Airway epithelial cell (primary cell): ENCODE data around the gene PTOV1. TPM values are rescaled to one million over a fixed set of nuclear protein-coding genes. Genes with fewer than 3 reads are reported as not detected.

ENCODE experiments used
- total RNA-seq: library from RNA; depleted of rRNA; stranded (reverse); fragments of >200 nt; gene quantifications from 2 replicates; pipeline ENCODE4 v1.2.3, GENCODE V29; 2015

Gene PTOV1
- 66.8 and 71.9 TPM in 2 replicates for total RNA-seq

DNA sequence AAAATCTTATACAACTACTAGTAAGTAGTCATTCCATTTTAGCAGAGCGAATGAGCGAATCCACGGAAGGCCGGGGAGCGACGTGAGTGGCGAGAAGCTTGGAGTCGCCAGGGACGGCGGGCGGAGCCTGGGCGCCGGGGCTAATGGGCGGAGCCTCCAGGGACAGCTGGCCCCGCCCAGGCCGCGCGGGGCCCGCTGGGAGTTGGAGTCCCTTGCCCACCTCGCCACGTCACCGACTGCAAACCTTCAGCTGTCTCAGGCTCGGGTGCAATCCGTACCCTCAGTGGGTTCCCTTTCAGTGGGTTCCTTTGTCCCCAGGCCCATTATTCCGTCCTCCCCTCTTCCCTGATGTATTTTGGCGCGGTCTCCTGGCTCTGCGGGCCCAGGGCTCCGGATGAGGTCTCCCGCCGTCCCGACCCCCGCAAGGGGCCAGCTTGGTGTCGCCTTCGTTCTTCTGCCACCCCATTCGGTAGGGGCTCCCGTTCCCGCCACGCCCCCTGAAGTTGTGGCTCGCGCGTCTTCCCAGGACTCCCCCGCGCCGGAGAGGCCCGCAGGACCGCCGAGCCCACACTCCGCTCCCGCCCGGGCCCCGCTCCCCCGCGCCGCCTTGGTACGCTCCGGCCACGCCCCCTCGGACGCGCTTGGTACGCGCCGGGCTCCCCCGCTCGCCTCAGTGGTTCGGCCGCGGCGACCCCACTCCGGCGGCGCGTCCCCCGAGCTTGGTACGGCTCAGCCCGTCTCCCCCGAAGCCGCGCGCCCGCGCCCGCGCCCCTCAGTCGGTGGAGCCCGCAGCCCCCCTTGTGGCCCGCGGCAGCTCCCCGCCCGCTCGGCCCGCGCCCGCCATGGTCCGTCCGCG, at the start of gene PTOV1:
Gene PTOV1, plus strand, starts transcription at position 673 of the 856 bp plus-strand sequence.

DNA sequence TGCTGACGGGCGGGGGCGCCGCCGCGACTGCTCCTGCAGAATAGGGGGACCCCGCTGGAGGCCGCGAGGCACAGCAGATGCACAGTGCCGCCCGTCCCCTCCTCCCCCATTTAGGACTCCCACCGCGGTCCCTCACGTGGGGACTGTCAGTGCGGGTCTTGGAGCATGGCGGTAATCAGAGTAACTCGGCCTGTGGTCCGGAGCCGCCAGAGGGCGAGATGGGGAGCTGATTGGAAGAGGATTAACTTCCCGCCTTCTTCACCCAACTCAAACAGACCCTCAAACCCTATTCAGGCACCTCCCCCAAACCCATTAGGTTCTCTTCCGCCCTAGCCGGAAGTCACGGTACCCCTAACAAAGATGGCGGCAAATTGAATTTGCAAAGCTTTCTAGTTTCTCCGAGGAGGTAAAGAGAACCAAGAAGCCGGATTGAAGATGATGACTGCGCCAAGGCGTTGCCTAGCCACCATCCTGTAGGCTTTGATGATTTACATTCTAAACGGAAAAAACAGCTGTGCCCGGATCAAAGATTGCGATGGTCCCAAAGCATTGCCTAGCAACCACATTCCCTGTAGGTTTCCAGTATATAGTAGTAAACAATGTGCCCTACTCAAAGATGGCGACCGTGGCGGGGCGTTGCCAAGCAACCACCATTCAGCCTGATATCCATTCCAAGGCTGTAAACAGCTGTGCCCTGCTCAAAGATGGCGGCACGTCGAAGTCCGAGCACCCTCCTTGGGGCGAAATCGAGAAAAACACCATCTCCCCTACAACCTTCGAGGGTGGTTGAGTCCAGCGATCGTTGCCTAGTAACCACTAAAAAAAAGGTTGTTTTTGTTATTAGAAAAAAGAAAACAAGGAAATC, 37.7 kb upstream of the PTOV1 start, which contains the start of gene FUZ:
Gene FUZ, minus strand, starts transcription at position 296 of the 865 bp plus-strand sequence. Its CDS starts 186 bp downstream, at position 110.

DNA sequence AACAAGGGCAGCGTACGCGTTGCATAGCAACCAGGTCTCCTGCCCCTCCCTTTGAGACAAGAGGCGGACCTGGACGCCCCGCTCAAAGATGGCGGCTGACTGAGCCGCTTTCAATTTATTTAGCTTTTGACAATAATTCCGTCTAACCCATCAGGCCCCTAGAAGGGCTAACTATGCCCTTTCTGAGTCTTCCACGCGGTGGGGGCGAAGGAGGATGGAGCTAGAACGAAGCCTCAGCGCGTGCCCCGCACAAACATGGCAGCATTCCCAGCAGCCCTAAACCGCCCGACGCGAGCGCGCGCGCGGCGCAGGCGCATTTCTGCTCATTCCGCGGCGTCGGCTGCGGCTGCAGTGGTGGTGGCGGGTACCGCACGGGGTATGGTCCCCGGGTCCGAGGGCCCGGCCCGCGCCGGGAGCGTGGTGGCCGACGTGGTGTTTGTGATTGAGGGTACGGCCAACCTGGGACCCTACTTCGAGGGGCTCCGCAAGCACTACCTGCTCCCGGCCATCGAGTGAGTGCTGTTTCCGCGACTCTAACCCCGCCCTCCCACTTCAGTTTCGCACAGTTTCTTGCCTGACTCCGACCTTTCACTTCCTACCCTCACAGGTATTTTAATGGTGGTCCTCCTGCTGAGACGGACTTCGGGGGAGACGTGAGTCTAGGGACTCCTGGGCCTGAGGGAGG, 32.9 kb upstream of the PTOV1 start, which contains the start of gene MED25:
Gene MED25, plus strand, starts transcription at position 326 of the 685 bp plus-strand sequence. Its CDS starts 53 bp downstream, at position 379.

DNA sequence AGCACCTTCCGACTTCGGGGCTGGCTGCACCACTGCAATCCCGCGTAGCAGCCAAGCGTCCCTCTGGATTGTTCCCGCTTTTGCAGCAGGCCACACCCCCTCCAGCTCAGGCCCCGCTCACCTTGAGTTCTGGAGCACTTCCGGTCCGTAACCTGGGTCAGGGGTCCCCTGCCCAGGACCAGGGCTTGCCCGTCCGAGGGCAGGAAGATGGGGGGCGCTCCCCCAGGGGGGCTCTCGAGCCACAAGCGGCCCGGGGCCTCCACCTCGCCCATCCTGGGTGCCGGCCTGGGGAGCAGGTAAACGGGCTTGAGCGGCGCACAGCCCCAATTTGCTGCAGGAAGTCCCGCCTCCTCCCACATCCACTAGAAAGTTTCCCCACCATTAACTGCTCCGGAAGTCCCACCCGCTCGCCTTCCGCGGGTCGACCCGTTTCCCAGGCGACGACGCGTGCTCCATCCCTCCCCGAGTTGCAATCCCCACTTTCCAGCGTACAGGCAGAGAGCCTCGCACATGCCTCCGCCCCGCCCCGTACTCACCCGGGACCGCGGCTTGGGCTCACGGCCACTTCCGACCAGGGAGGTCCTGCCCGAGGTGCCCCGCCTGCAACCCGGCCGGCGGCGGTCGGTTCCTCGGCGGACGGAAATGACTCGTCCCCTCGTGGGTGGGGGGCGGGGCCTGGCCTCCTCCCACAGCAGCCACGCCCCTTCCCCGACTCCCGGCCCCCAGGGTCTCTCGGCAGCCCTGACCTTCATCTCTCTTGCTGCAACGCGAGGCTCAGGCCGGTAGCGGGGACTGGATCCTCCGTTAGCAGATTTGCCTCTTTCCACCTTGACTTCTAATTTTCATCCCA, 16.2 kb downstream of the PTOV1 start, which contains the start of gene PNKP:
Gene PNKP, minus strand, starts transcription at position 644 of the 850 bp plus-strand sequence. Its CDS starts 372 bp downstream, at position 272.

DNA sequence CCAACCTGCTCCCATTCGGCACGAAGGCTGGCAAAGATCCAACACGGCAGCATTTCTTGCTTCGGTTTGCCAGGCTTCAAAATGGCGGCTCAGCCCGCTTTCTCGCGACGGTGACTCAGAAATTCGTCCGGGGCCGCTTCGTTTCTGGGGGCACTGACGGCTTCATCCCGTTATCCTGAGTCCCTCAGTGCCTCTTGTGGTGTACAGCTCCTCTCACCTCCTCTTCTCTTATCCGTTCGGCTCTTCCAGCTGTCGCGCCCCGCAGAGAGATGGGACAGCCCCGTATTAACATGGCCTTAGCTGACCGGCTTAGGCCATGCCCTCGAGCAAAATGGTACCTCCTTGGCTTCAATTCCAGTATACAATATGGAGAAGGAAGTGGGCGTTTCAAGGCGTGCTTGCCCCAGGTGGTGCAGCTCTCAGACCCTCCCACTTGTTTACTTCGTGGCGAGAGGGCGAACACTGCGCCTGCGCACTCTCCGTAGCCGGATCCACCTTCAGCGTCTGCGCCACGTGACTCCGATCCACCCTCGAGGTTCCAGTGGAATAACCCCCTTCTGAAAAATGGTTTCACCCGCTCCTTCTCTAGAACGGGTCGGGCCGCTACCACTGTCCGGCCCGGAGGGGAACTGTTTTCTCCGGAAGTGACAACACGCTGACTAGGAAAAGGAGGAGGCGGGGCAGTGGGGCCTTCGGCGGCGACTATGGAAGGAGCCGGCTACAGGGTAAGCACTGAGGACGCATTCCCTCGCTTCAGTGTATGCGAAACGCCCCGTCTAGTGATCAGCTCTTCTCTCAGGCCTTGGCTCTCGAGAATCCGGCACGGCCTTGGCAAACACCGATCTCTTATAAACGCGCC, 26.3 kb downstream of the PTOV1 start, which contains the start of the genes AKT1S1 and TBC1D17:
Gene AKT1S1, minus strand, starts transcription at position 336 of the 859 bp plus-strand sequence. CDS start 4,060 bp downstream, outside the sequence.
Gene TBC1D17, plus strand, starts transcription at position 683 of the 859 bp plus-strand sequence. Its CDS starts 22 bp downstream, at position 705.

DNA sequence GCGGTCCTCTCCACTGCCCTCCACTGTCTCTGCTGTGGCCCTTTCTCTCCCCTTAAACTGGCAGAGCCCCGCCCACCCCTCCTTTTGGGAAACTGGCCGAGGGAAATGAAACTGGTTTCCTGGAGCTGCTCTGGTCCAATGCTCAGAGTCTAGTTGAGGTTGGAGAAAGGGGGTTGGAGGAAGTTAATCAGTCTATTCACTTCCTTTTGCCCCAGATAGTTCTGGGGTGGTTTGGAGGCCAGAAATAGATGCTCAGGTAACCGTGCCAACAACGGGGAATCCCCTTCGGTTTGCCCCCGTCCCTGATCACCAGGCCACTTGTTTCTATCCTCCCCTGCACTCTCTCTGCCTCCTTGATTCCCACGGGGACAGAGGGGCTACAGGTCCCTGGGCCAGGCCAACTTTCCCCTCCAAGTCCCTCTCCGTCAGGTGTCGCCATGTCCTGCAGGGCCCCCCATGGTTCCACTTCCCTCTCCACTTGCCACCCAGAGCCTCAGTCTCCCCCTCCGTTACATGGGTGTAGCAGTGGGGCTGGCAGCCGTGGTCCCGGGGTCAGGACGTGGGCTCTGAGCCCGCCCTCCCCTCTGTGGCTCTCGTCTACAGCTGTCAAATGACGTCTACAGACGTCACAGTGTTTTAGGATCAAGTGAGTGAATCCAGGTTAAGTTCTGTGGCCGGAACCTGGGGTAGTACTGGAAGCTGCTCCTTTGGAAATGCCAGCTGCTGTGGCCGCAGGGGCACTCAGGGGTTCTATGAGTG, 46.1 kb downstream of the PTOV1 start, which contains the start of gene IL4I1:
Gene IL4I1, minus strand, starts transcription at position 25 of the 759 bp plus-strand sequence. CDS start 727 bp downstream, outside the sequence.

Other genes with a start within 250 kb of the PTOV1 start
- 33.0 and 49.2 TPM in 2 replicates for gene RRAS, start 211.0 kb upstream of the PTOV1 start, total RNA-seq
- gene SCAF1, start 208.9 kb upstream of the PTOV1 start, total RNA-seq = 37.4 and 48.1 TPM in 2 replicates
- 78.1 and 95.4 TPM in 2 replicates for gene IRF3, start 185.3 kb upstream of the PTOV1 start, total RNA-seq
- 24.6 and 27.9 TPM in 2 replicates for gene BCL2L12, start 185.2 kb upstream of the PTOV1 start, total RNA-seq
- 236 and 309 TPM in 2 replicates for gene PRMT1, start 173.9 kb upstream of the PTOV1 start, total RNA-seq
- gene ADM5, start 161.6 kb upstream of the PTOV1 start, total RNA-seq = 2.0 and 2.1 TPM in 2 replicates
- gene CPT1C, start 160.0 kb upstream of the PTOV1 start, total RNA-seq = 0.33 and 2.1 TPM in 2 replicates
- 0.19 TPM in 1 of 2 replicates, not detected in the other for gene TSKS, start 87.9 kb upstream of the PTOV1 start, total RNA-seq
- 130 and 131 TPM in 2 replicates for gene AP2A1, start 84.2 kb upstream of the PTOV1 start, total RNA-seq
- 13.7 and 18.7 TPM in 2 replicates for gene FUZ, start 37.9 kb upstream of the PTOV1 start, total RNA-seq
- 22.1 and 34.8 TPM in 2 replicates for gene MED25, start 32.9 kb upstream of the PTOV1 start, total RNA-seq
- gene PNKP, start 16.4 kb downstream of the PTOV1 start, total RNA-seq = 57.2 and 59.7 TPM in 2 replicates
- gene AKT1S1, start 26.2 kb downstream of the PTOV1 start, total RNA-seq = 26.8 and 40.6 TPM in 2 replicates
- 13.0 and 15.0 TPM in 2 replicates for gene TBC1D17, start 26.5 kb downstream of the PTOV1 start, total RNA-seq
- gene IL4I1, start 45.7 kb downstream of the PTOV1 start, total RNA-seq = not detected in 2 replicates
- gene ATF5, start 78.0 kb downstream of the PTOV1 start, total RNA-seq = 6.5 and 11.1 TPM in 2 replicates
- gene NUP62, start 78.3 kb downstream of the PTOV1 start, total RNA-seq = 36.3 and 42.0 TPM in 2 replicates
- not detected in 2 replicates for gene SIGLEC11, start 110.0 kb downstream of the PTOV1 start, total RNA-seq
- 17.1 and 32.4 TPM in 2 replicates for gene VRK3, start 174.2 kb downstream of the PTOV1 start, total RNA-seq
- gene ZNF473, start 174.8 kb downstream of the PTOV1 start, total RNA-seq = 3.5 and 5.7 TPM in 2 replicates